Stimulated activated naive CD8-positive, alpha-beta T cell treated with anti-CD3 and anti-CD28 coated beads, Interleukin-15, amount 100 ng/mL, for 72 hours (primary cell): ENCODE results near the gene KIAA0586.
"Not testable (repeated sequence)": the region's sequence is repeated elsewhere in the genome, so short reads cannot be mapped to it uniquely, and the experiment has no call there.

Experiments used
- ATAC-seq: fragments of 150-1000 bp; cut with Tn5 transposase; 2 replicates; pipeline ENCODE4 v1.10.0; 2021; ENCODE audit warnings: mild to moderate bottlenecking, moderate library complexity
- DNase-seq, 2 donors: peaks; one replicate each; pipeline ENCODE4 v3.0.0; 2021 to 2022
- H3K27ac Mint-ChIP-seq, 2 donors: one replicate each; pipeline ENCODE4 v1.8.0; 2022; ENCODE audit warnings: mild to moderate bottlenecking in 2 of 2, mixed read lengths in 2 of 2, moderate library complexity in 2 of 2
- H3K27me3 Mint-ChIP-seq: one replicate; pipeline ENCODE4 v1.8.0; 2022; ENCODE audit warnings: mixed read lengths
- H3K4me1 Mint-ChIP-seq: one replicate; pipeline ENCODE4 v1.8.0; 2022; ENCODE audit warnings: mild to moderate bottlenecking, mixed read lengths
- H3K4me3 Mint-ChIP-seq, 2 donors: one replicate each; pipeline ENCODE4 v1.8.0; 2022; ENCODE audit warnings: mild to moderate bottlenecking in 2 of 2, mixed read lengths in 2 of 2, moderate library complexity in 1 of 2
- H3K9me3 Mint-ChIP-seq, 2 donors: one replicate each; pipeline ENCODE4 v1.8.0; 2022; ENCODE audit warnings: mixed read lengths in 2 of 2

KIAA0586 gene

DNA sequence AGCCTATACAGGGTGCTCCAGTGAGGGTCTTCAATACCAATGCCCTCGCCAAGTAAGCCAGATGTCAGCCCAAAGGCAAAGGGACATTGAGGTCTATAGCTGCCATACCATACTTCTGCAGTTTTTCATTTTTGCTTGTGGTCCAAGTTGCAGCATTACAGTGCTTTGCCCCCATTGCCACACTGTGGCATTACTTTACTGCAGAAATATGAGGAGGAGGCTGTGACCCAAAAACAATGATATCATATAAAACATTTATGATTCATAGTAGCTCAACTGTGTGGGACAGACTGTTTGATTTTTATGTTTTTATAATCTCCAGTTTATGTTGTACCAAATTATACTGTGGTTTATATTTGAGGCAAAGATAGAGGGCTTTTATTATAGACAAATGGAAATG lies 64.1 kb downstream of the KIAA0586 start:
- peaks cover 7% of the 10 kb centered on the region for H3K4me1 Mint-ChIP-seq
- no peaks in the 10 kb centered on the region for H3K9me3 Mint-ChIP-seq
- ATAC-seq = no peak
- no peaks in the 10 kb centered on the region for H3K27me3 Mint-ChIP-seq
- H3K4me3 Mint-ChIP-seq = no peak overlapping the region
- DNase-seq = no peak
- no peak overlapping the region for H3K27ac Mint-ChIP-seq

DNA sequence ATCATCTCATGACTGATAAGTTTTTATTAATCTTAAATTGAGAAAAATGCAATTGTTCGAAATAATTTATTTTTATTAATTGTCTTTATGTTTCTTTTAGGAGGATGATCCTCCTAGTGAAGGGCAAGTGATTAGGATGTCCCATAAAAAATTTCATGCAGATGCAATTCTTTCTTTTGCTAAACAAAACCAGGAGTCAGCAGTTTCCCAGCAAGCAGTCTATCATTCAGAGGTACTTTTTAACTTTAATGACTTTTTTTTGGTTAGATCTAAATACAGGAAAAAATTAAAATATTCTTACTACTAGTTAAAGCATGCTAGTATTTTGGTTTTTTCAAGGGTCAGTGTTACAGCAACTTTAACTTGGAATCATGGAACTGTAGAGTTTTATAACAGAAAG lies 64.5 kb downstream of the KIAA0586 start:
- H3K27ac Mint-ChIP-seq = no peak overlapping the region
- peaks cover 7% of the 10 kb centered on the region for H3K4me1 Mint-ChIP-seq
- no peak for ATAC-seq

DNA sequence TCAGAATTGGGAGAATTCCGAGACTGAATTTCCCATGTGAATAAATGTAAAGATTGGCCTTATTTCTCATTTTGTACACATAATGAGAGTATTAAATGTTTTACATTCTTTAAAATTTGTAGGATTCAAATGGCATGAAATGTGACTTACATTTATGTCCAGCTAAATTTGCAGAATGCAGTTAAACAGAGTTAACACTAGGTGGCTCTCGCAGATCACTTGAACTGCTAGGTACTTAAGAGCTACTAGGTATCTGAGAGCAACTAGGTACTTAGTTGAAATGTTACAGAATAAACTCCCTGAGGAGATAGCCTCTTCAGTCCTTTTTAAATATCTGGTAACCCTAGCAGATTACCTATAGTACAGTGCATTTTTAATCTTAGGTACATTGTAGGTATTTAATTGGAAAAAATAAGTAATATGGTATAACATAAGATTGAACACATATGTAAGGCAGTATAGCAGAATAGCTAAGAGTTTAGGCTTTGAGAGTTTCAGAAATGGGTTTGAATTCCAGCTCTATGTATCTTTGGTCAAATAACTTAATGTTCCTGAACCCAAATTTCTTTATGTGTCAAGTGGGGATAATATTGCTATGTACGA lies 73.8 kb downstream of the KIAA0586 start:
- ATAC-seq = peak; percentile 73
- no peaks in the 10 kb centered on the region for H3K27me3 Mint-ChIP-seq
- DNase-seq = peak; percentile 7 to 18
- H3K4me3 Mint-ChIP-seq = no peak overlapping the region
- no peaks in the 10 kb centered on the region for H3K9me3 Mint-ChIP-seq
- H3K27ac Mint-ChIP-seq = no peak overlapping the region
- H3K4me1 Mint-ChIP-seq = no peaks in the 10 kb centered on the region

More for the DNA sequence above, 64.5 kb downstream of the KIAA0586 start:
- Mint-ChIP-seq H3K27me3 (no peaks in the 10 kb centered on the region), H3K9me3 (no peaks in the 10 kb centered on the region), H3K4me3 (no peak overlapping the region)
- DNase-seq = no peak

GRCh38 chr14:58513272-58513671 lies 85.8 kb downstream of the KIAA0586 start:
- no peaks in the 10 kb centered on the region for H3K9me3 Mint-ChIP-seq
- no peak overlapping the region for H3K27ac Mint-ChIP-seq
- DNase-seq (no peak), ATAC-seq (no peak)
- H3K4me1 Mint-ChIP-seq = no peaks in the 10 kb centered on the region
- no peaks in the 10 kb centered on the region for H3K27me3 Mint-ChIP-seq
- no peak overlapping the region for H3K4me3 Mint-ChIP-seq

- Mint-ChIP-seq H3K4me3 (no peak overlapping the region), H3K4me1 (no peaks in the 10 kb centered on the region), H3K27ac (no peak overlapping the region), H3K9me3 (no peaks in the 10 kb centered on the region), H3K27me3 (no peaks in the 10 kb centered on the region)
- ATAC-seq (no peak), DNase-seq (no peak)
Measured at GRCh38 chr14:58517592-58517991, 90.1 kb downstream of the KIAA0586 start.

- H3K27me3 Mint-ChIP-seq, H3K4me1 Mint-ChIP-seq, ATAC-seq, H3K27ac Mint-ChIP-seq, DNase-seq, H3K4me3 Mint-ChIP-seq: not testable (repeated sequence)
- H3K9me3 Mint-ChIP-seq = peaks cover 22 to 34% of the 10 kb centered on the region in 2 donors
Measured at GRCh38 chr14:58525691-58526090, 98.2 kb downstream of the KIAA0586 start.

- no peaks in the 10 kb centered on the region for H3K27me3 Mint-ChIP-seq
- ATAC-seq = no peak
- no peak overlapping the region for H3K4me3 Mint-ChIP-seq
- H3K9me3 Mint-ChIP-seq = peaks cover 6 to 16% of the 10 kb centered on the region in 2 donors
- H3K27ac Mint-ChIP-seq = no peak overlapping the region
- no peaks in the 10 kb centered on the region for H3K4me1 Mint-ChIP-seq
- no peak for DNase-seq
Measured at GRCh38 chr14:58533446-58533845, 105.9 kb downstream of the KIAA0586 start.

DNA sequence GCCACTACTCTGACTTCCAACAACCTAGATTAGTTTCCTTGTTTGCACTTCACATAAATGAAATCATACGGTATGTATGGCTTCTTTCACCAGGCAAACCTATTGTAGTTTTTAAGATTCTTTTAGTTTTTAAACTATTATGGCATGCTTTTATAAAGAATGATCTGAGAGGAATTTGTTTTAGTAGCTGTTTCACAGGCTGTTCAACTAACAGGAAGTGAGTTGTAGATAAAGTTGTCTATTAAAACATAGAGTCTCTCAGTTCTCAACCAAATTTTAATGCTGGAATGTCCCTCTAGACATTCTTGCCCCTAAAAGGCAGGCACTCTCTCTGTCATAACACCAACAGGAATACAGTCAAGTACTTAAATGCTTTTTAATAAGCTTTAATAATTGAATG lies 107.5 kb downstream of the KIAA0586 start:
- DNase-seq (no peak), ATAC-seq (no peak)
- no peak overlapping the region for H3K27ac Mint-ChIP-seq
- no peak overlapping the region for H3K4me3 Mint-ChIP-seq
- H3K9me3 Mint-ChIP-seq = no peaks in the 10 kb centered on the region
- H3K4me1 Mint-ChIP-seq = no peaks in the 10 kb centered on the region
- no peaks in the 10 kb centered on the region for H3K27me3 Mint-ChIP-seq

DNA sequence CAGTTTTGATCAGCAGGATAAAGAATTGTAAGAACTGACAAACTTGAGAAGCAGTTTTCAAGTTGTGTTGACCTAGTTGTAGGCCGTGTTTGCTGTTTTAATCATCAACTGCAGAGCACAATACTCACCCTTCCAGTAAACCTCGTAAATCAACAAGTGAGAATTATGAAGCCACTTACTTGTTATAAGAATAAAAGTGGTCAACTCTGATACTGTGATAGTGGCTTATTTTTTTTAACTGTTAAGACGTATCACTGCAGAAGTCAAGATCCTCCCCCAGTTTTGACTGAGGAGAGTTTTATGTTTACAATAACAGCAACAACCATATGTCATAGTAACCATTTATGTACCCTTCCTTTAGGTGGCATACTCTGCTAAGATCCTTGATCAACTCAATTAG lies 109.5 kb downstream of the KIAA0586 start:
- Mint-ChIP-seq H3K9me3 (no peaks in the 10 kb centered on the region), H3K27me3 (no peaks in the 10 kb centered on the region), H3K4me3 (no peak overlapping the region), H3K4me1 (no peaks in the 10 kb centered on the region), H3K27ac (no peak overlapping the region)
- DNase-seq (no peak), ATAC-seq (no peak)

DNA sequence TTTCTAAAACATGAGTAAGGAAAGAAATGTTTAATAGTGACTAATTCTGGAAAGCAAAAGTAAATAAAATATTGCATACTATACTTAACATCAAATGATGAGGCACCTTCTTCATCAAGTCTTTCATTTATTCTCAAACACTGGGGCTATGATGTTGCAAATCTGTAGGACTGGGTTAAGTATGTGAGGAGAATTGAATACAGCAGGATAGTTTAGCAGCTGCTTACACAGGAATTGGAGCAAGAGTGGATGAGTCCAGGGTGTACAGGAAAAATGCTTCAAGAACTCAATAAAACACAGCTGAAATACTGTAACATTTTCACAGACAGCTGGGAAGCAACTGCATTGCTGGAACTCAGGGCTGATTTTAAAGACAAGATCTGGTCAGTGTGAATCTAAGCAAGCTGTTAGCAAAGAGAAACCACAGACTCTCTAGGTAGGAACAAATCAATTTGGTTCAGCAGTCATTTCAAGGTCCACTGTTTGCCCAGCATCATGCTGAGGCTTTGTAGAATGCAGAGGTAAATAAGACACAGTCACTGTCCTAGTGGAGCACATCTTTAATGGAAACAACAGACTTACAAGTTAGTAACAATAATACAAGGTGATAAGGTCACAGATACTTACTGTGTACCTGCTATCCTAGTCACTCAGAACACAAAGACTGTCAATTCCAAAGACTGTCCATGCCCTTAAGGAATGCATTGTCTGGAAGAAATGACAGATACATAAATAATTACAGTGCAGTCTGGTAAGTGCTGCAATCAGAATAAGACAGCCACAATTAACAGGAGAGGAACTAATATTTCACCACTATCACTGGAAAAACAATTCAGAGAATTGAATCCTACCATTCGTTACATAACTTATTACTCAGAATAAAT lies 113.5 kb downstream of the KIAA0586 start:
- no peak for ATAC-seq
- Mint-ChIP-seq H3K27ac (no peak overlapping the region), H3K4me3 (no peak overlapping the region)

DNA sequence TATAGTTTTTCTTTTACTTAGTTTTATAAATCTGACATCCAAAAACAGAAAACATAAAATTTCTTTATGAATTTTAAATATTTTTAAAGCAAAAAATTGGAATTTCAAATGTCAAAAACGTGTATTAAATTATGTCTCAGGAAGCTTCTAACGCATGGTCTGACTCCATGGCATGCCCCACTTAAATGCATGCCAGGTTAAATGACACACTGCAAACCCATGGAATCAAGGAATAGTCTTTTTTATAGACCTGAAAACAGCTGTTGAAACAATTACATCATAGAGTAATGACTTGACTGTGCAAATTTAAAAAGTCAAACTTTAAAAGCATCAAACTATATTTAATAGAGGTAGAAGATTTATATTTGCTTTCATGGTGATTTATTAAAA lies 114.1 kb downstream of the KIAA0586 start:
- no peaks in the 10 kb centered on the region for H3K27me3 Mint-ChIP-seq
- H3K9me3 Mint-ChIP-seq = peaks cover 5 to 11% of the 10 kb centered on the region in 2 donors
- ATAC-seq (no peak), DNase-seq (no peak)
- no peak overlapping the region for H3K4me3 Mint-ChIP-seq
- no peaks in the 10 kb centered on the region for H3K4me1 Mint-ChIP-seq
- no peak overlapping the region for H3K27ac Mint-ChIP-seq

More for the DNA sequence above, 113.5 kb downstream of the KIAA0586 start:
- peaks cover 5 to 11% of the 10 kb centered on the region in 2 donors for H3K9me3 Mint-ChIP-seq
- H3K4me1 Mint-ChIP-seq = no peaks in the 10 kb centered on the region
- DNase-seq = no peak
- no peaks in the 10 kb centered on the region for H3K27me3 Mint-ChIP-seq

DNA sequence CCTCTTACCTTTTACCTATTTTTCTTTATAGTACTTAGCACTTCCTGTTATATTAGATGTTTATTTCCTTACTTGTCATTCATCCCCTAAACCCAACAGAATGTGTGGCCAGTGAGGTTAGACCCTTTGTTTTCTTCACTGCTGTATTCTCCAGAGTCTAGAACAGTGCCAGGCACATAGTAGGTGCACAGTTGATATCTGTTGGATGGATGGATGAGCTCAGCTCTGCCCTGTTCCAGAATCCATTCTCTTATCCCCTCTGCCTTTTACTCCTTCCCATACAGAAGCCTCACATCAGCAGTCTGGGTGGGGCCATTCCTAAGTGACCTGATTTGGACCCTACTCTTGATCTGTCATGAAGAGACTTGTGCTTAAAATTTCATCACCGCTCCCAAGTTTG lies 115.7 kb downstream of the KIAA0586 start:
- no peak for DNase-seq
- no peaks in the 10 kb centered on the region for H3K27me3 Mint-ChIP-seq
- no peaks in the 10 kb centered on the region for H3K4me1 Mint-ChIP-seq
- H3K4me3 Mint-ChIP-seq = no peak overlapping the region
- H3K9me3 Mint-ChIP-seq = peaks cover 5 to 11% of the 10 kb centered on the region in 2 donors
- ATAC-seq = no peak
- peak overlapping the region in 1 of 2 donors; percentile 30 for H3K27ac Mint-ChIP-seq

- ATAC-seq (no peak), DNase-seq (no peak)
- H3K4me3 Mint-ChIP-seq = no peak overlapping the region
- no peaks in the 10 kb centered on the region for H3K4me1 Mint-ChIP-seq
- H3K27ac Mint-ChIP-seq = no peak overlapping the region
- H3K27me3 Mint-ChIP-seq = no peaks in the 10 kb centered on the region
- H3K9me3 Mint-ChIP-seq = peaks cover 5 to 11% of the 10 kb centered on the region in 2 donors
Measured at GRCh38 chr14:58547649-58548048, 120.1 kb downstream of the KIAA0586 start.

DNA sequence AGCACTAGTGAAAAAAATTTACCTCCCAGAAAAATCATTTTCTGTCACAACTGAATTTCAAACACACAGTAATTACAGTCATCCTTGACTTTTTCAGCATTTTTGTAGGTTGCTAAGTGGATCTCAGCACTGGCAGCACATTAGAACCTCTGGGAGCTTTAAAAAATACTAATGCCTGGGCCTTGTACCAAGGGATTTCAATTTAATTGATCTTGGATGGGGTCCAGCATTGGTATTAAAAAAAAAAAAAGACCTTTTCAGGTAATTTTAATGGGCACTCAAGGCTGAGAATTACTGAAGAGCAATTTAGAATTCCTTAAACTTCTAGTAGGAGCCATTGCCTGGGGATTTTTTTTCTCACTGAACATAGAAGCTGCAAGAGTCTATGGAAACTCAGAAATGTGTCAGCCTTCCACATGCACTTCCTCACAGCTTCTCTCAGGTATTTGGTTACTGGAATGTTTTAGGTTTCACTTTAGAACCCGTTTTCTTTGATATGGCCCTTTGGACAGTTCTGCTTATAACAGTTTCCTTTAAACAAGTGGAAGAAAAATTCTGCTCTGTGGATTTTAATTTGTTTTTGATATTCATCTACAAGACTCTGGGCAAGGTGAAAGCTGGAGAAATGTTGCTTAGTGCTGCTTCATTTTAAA lies 121.7 kb downstream of the KIAA0586 start:
- no peak for DNase-seq
- Mint-ChIP-seq H3K9me3 (no peaks in the 10 kb centered on the region), H3K27ac (no peak overlapping the region), H3K4me1 (no peaks in the 10 kb centered on the region), H3K27me3 (no peaks in the 10 kb centered on the region), H3K4me3 (no peak overlapping the region)
- no peak for ATAC-seq

- Mint-ChIP-seq H3K9me3 (no peaks in the 10 kb centered on the region), H3K4me1 (no peaks in the 10 kb centered on the region), H3K27me3 (no peaks in the 10 kb centered on the region), H3K27ac (no peak overlapping the region), H3K4me3 (no peak overlapping the region)
- ATAC-seq (no peak), DNase-seq (no peak)
Measured at GRCh38 chr14:58553959-58554358, 126.4 kb downstream of the KIAA0586 start.

- Mint-ChIP-seq H3K27ac (no peak overlapping the region), H3K27me3 (no peaks in the 10 kb centered on the region), H3K4me3 (no peak overlapping the region), H3K4me1 (no peaks in the 10 kb centered on the region), H3K9me3 (no peaks in the 10 kb centered on the region)
- ATAC-seq = no peak
- DNase-seq = no peak
Measured at GRCh38 chr14:58555647-58556046, 128.1 kb downstream of the KIAA0586 start.
